Measurements from ENCODE around the gene MAPK12. TPM values are rescaled to one million over a fixed set of nuclear protein-coding genes. Genes with fewer than 3 reads are reported as not detected.

Gene MAPK12
- total and polyA plus RNA-seq, 2 of the 8 experiments (the other 6 are each of a cell fraction or from before 2014, with no cell fraction given): 17.3 to 20.3 TPM

- H3K36me3 ChIP-seq (ENCODE audit: control insufficient read depth in 2 of 4, insufficient read depth in 4 of 4, low read length in 3 of 4): no peaks in the 10 kb centered on the region
- 0 out of 2 replicates have a peak overlapping the region, but pooled peaks have one; percentile 60 for H2BK5ac ChIP-seq (ENCODE audit: low read depth, low read length)
- no peaks in the 10 kb centered on the region; a peak in 2 of 7 replicates for H3K27me3 ChIP-seq (replicated peaks in 1 of 4; ENCODE audit: control insufficient read depth in 3 of 4, extremely low read depth in 1 of 4, insufficient read depth in 3 of 4, low read length in 3 of 4)
- no peaks in the 10 kb centered on the region; the same call in 1 of the 2 replicates for H3K79me1 ChIP-seq (ENCODE audit: low read depth, low read length)
- no peak overlapping the region for H2AFZ ChIP-seq (ENCODE audit: low read length)
- H3K14ac ChIP-seq (ENCODE audit: insufficient read length): no peak overlapping the region
- H4K20me1 ChIP-seq (replicated peaks in 1 of 2; ENCODE audit: control insufficient read depth in 1 of 2, insufficient read depth in 2 of 2, low read length in 2 of 2): peaks cover 0 to 6% of the 10 kb centered on the region in 2 experiments
- H3K23me2 ChIP-seq (ENCODE audit: low read depth, low read length): peaks cover 2% of the 10 kb centered on the region; the same call in 1 of the 2 replicates
- H4K91ac ChIP-seq (replicated peaks; ENCODE audit: insufficient read length, low read length): peak overlapping the region; percentile 69
- no peak overlapping the region for H4K5ac ChIP-seq (ENCODE audit: insufficient read length, low read depth, low read length)
- CTCF ChIA-PET (ENCODE audit: partially characterized antibody): interaction anchor here (0.9 to 2.2 kb wide), 4 partner anchors 11 to 33 kb away, joined by 3 to 7 read pairs (median 6); no protein-coding TSS in a partner anchor
- peaks cover 0 to 8% of the 10 kb centered on the region in 2 experiments; a peak in 2 of 4 replicates for H3K79me2 ChIP-seq (ENCODE audit: control insufficient read depth in 1 of 2, insufficient read depth in 2 of 2, low read length in 2 of 2)
- 98% methylated on average over 6 of the region's 7 CpGs; no CpG with 5 or more reads in 1 of the 2 experiments for WGBS, 2 experiments (ENCODE audit: extremely low coverage in 1 of 2, insufficient coverage in 1 of 2, insufficient read length in 1 of 2, insufficient replicate concordance in 2 of 2, low coverage in 1 of 2, low lambda C conversion rate in 2 of 2, missing lambda C conversion rate in 1 of 2)
- no peak for FAIRE-seq
- H3K4me2 ChIP-seq (ENCODE audit: insufficient read depth in 1 of 2, low read depth in 2 of 2, low read length in 2 of 2): no peak overlapping the region
- DNase-seq (ENCODE audit: low read depth in 1 of 2, low spot score in 2 of 2): no peak
- H2BK15ac ChIP-seq (ENCODE audit: low read length): peak overlapping the region; percentile 72; the same call in 1 of the 2 replicates
- no peak overlapping the region for H4K8ac ChIP-seq (ENCODE audit: extremely low read depth, insufficient read depth, low read length)
- 0 out of 2 replicates have a peak overlapping the region, but pooled peaks have one; percentile 90 for H2BK12ac ChIP-seq (ENCODE audit: low read depth, low read length)
- H3K4ac ChIP-seq (replicated peaks; ENCODE audit: insufficient read length, low read depth, low read length): no peak overlapping the region
- no peak overlapping the region for H3K4me3 ChIP-seq (ENCODE audit: extremely low read depth in 1 of 4, insufficient read depth in 2 of 4, low read depth in 3 of 4, low read length in 4 of 4)
- POLR2A ChIA-PET (ENCODE audit: partially characterized antibody): interaction anchor here (0.9 to 1.8 kb wide), 3 partner anchors 15 to 27 kb away, joined by 3 to 9 read pairs (median 5); partner anchors contain the start of gene DENND6B
- H3K56ac ChIP-seq (replicated peaks; ENCODE audit: insufficient read length, low read depth, low read length): no peak overlapping the region
- no peaks in the 10 kb centered on the region; a peak in 1 of 4 replicates for H3K9me3 ChIP-seq (ENCODE audit: insufficient read depth in 2 of 2, low read depth in 1 of 2, low read length in 1 of 2)
- peaks cover 3 to 29% (median 15%) of the 10 kb centered on the region in 4 experiments; a peak in 6 of 7 replicates for H3K4me1 ChIP-seq (replicated peaks in 1 of 4; ENCODE audit: control insufficient read depth in 3 of 4, insufficient read depth in 4 of 4, low read length in 3 of 4)
- TF ChIP-seq CHD2 (IDR thresholded peaks at IDR 0.05; ENCODE audit: low read length): no peak
- TF ChIP-seq RFX5 (IDR thresholded peaks at IDR 0.05; ENCODE audit: borderline replicate concordance, low read depth, low read length): no peak
- no peak for TF ChIP-seq SIX5 (IDR thresholded peaks at IDR 0.05; ENCODE audit: low read depth, low read length)
- no peak for TF ChIP-seq SP1 (IDR thresholded peaks at IDR 0.05; ENCODE audit: low read depth, low read length)
- no peak for TF ChIP-seq CHD1 (IDR thresholded peaks at IDR 0.05; ENCODE audit: low read depth, low read length)
- TF ChIP-seq MAFK (IDR thresholded peaks at IDR 0.05; ENCODE audit: low read depth, low read length): no peak
- no peak for TF ChIP-seq SIRT6 (IDR thresholded peaks at IDR 0.05; ENCODE audit: low read length)
- no peak for TF ChIP-seq RBBP5 (IDR thresholded peaks at IDR 0.05; ENCODE audit: borderline replicate concordance, low read depth, low read length)
- TF ChIP-seq FOSL1 (IDR thresholded peaks at IDR 0.05; ENCODE audit: insufficient read depth, low read depth, low read length): no peak
- no peak for TF ChIP-seq BRCA1 (IDR thresholded peaks at IDR 0.05; ENCODE audit: low read depth, low read length)
- TF ChIP-seq POU5F1 (IDR thresholded peaks at IDR 0.05; ENCODE audit: low read depth, low read length): no peak
- no peak for TF ChIP-seq MAX (IDR thresholded peaks at IDR 0.05)
- TF ChIP-seq CBX8 (IDR thresholded peaks at IDR 0.05; ENCODE audit: borderline replicate concordance, low read depth, low read length): no peak
- H2AK5ac ChIP-seq (ENCODE audit: low read depth, low read length): no peak overlapping the region
- H2BK20ac ChIP-seq (ENCODE audit: low read length): no peak overlapping the region; the same call in 1 of the 2 replicates
- H3K9ac ChIP-seq (replicated peaks in 1 of 4; ENCODE audit: extremely low read depth in 1 of 4, low read depth in 3 of 4, low read length in 3 of 4): no peak overlapping the region
- no peak overlapping the region for H3K27ac ChIP-seq (ENCODE audit: low read depth, low read length)
- H3K23ac ChIP-seq (ENCODE audit: insufficient read length): no peak overlapping the region
- no peak overlapping the region for H2BK120ac ChIP-seq (replicated peaks; ENCODE audit: low read depth, low read length)
- H3K18ac ChIP-seq (ENCODE audit: extremely low read depth, low read length): no peak overlapping the region
Measured at GRCh38 chr22:50309601-50309991, 48.1 kb upstream of the MAPK12 start.

Data from H1 (cell line).